Activated CD4-positive, alpha-beta memory T cell treated with anti-CD3 and anti-CD28 coated beads for 36 hours (primary cell): Measurements from ENCODE around the gene FAM8A1. TPM values are rescaled to one million over a fixed set of nuclear protein-coding genes. Genes with fewer than 3 reads are reported as not detected.

Source experiments
- CTCF ChIA-PET: fragments of 350-600 bp; sonication (Branson Sonifier 250); formaldehyde crosslinking; loops from one replicate; lab custom pipeline; 2021; ENCODE audit warnings: antibody characterized with exemption, inconsistent platforms; lab: Charles Lee
- POLR2A ChIA-PET: fragments of 350-600 bp; sonication (Branson Sonifier 250); formaldehyde crosslinking; loops from one replicate; lab custom pipeline; 2021; ENCODE audit warnings: antibody characterized with exemption; lab: Charles Lee
- DNase-seq: peaks from one replicate; pipeline ENCODE4 v3.0.0-alpha.2; 2020
- H3K27ac Mint-ChIP-seq: one replicate; pipeline ENCODE4 v1.8.0; 2021; ENCODE audit warnings: mixed read lengths
- H3K27me3 Mint-ChIP-seq: one replicate; pipeline ENCODE4 v1.8.0; 2021; ENCODE audit warnings: mixed read lengths
- H3K36me3 Mint-ChIP-seq: one replicate; pipeline ENCODE4 v1.8.0; 2021; ENCODE audit warnings: mixed read lengths
- H3K4me1 Mint-ChIP-seq: one replicate; pipeline ENCODE4 v1.8.0; 2021; ENCODE audit warnings: low read depth, mixed read lengths
- H3K4me3 Mint-ChIP-seq: one replicate; pipeline ENCODE4 v1.8.0; 2021; ENCODE audit warnings: mild to moderate bottlenecking, mixed read lengths
- H3K9me3 Mint-ChIP-seq: one replicate; pipeline ENCODE4 v1.8.0; 2021; ENCODE audit warnings: mixed read lengths
- intact Hi-C: fragments of 100-400 bp; cut with micrococcal nuclease; formaldehyde crosslinking; loops from one replicate; pipeline ENCODE4 v1.15.1; 2023
- total RNA-seq, 2 experiments: library from RNA; stranded (reverse); gene quantifications; one replicate each; pipeline ENCODE4 v1.2.3, GENCODE V29; 2021

The FAM8A1 gene
- total RNA-seq, 2 experiments from 2014 or later = 5.0 to 5.1 TPM

DNA sequence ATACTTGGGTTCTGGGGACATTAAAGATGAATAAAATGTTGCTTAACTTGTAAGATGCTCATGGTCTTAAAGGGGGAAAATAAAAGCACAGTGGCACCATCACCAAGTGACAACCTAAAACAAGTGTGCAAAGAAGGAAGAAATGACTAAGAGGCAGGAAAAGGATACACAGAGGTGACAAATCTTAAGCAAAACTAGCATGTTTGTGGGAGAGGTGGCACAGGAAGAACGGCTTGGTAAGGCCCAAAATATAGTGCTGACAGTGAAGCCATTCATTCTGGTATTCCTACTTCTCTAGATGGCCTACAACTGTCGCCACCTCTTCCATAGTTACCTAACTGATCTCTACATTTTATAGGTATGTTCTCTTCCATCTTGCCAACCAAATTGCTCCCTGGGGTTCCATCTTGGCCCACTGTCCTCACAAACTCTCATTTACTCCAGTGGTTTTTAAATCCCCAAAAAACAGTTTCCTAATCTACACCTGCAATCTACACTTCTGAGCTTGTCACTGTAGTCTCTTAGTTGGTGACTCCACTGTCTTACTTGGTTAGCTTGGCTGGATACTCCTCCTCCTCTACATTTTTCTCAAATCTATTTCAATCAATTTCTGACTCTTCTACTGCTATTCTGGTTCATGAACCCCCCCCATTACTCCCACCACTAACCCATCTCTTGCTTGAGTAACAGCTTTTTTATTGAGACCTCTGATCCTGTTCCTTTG is 33.5 kb downstream of the FAM8A1 start:
- intact Hi-C loops = loop anchor here (1.0 kb wide), 2 partner anchors 33 to 40 kb away; partner anchors contain the start of gene FAM8A1
- Mint-ChIP-seq H3K4me1 (peaks cover 48% of the 10 kb centered on the region), H3K9me3 (no peaks in the 10 kb centered on the region), H3K4me3 (peak overlapping the region; percentile 1), H3K27ac (peak overlapping the region; percentile 75), H3K27me3 (no peaks in the 10 kb centered on the region), H3K36me3 (peaks cover 72% of the 10 kb centered on the region)
- ChIA-PET POLR2A (interaction anchor here (2.1 kb wide), 1 partner anchor 34 kb away, joined by 4 read pairs; the partner anchor contains the start of gene FAM8A1), CTCF (interaction anchor here (1.3 to 1.8 kb wide), 2 partner anchors 31 to 68 kb away, joined by 3 to 6 read pairs; no protein-coding TSS in a partner anchor)
- peak; percentile 52 for DNase-seq

- Mint-ChIP-seq H3K4me3 (no peak overlapping the region), H3K9me3 (no peaks in the 10 kb centered on the region), H3K36me3 (peaks cover 69% of the 10 kb centered on the region), H3K27me3 (no peaks in the 10 kb centered on the region), H3K27ac (peak overlapping the region; percentile 44), H3K4me1 (peaks cover 37% of the 10 kb centered on the region)
- POLR2A ChIA-PET = no interaction called here
- CTCF ChIA-PET = interaction anchor here (1.5 kb wide), 1 partner anchor 8 kb away, joined by 4 read pairs; no protein-coding TSS in a partner anchor
- DNase-seq = no peak
- intact Hi-C loops = no loop called here
Observed at GRCh38 chr6:17635568-17635967, 35.5 kb downstream of the FAM8A1 start.

- Mint-ChIP-seq H3K4me3 (no peak overlapping the region), H3K9me3 (no peaks in the 10 kb centered on the region), H3K36me3 (peaks cover 68% of the 10 kb centered on the region), H3K27me3 (no peaks in the 10 kb centered on the region), H3K4me1 (peaks cover 35% of the 10 kb centered on the region), H3K27ac (peak overlapping the region; percentile 49)
- no peak for DNase-seq
- CTCF ChIA-PET = interaction anchor here (2.8 kb wide), 1 partner anchor 64 kb away, joined by 7 read pairs; no protein-coding TSS in a partner anchor
- intact Hi-C loops = no loop called here
- POLR2A ChIA-PET = no interaction called here
Observed at GRCh38 chr6:17638212-17638715, 38.2 kb downstream of the FAM8A1 start.

- DNase-seq = no peak
- no peak overlapping the region for H3K4me3 Mint-ChIP-seq
- ChIA-PET CTCF (no interaction called here), POLR2A (no interaction called here)
- H3K27ac Mint-ChIP-seq = peak overlapping the region; percentile 5
- no peaks in the 10 kb centered on the region for H3K9me3 Mint-ChIP-seq
- intact Hi-C loops = no loop called here
- H3K4me1 Mint-ChIP-seq = peaks cover 16% of the 10 kb centered on the region
- no peaks in the 10 kb centered on the region for H3K27me3 Mint-ChIP-seq
- H3K36me3 Mint-ChIP-seq = peaks cover 76% of the 10 kb centered on the region
Observed at GRCh38 chr6:17640477-17640917, 40.4 kb downstream of the FAM8A1 start.

GRCh38 chr6:17648745-17649144 is 48.6 kb downstream of the FAM8A1 start:
- Mint-ChIP-seq H3K27ac (no peak overlapping the region), H3K27me3 (no peaks in the 10 kb centered on the region), H3K4me3 (no peak overlapping the region), H3K36me3 (peaks cover 48% of the 10 kb centered on the region), H3K9me3 (no peaks in the 10 kb centered on the region), H3K4me1 (peaks cover 21% of the 10 kb centered on the region)
- ChIA-PET CTCF (no interaction called here), POLR2A (no interaction called here)
- intact Hi-C loops = no loop called here
- DNase-seq = no peak

DNA sequence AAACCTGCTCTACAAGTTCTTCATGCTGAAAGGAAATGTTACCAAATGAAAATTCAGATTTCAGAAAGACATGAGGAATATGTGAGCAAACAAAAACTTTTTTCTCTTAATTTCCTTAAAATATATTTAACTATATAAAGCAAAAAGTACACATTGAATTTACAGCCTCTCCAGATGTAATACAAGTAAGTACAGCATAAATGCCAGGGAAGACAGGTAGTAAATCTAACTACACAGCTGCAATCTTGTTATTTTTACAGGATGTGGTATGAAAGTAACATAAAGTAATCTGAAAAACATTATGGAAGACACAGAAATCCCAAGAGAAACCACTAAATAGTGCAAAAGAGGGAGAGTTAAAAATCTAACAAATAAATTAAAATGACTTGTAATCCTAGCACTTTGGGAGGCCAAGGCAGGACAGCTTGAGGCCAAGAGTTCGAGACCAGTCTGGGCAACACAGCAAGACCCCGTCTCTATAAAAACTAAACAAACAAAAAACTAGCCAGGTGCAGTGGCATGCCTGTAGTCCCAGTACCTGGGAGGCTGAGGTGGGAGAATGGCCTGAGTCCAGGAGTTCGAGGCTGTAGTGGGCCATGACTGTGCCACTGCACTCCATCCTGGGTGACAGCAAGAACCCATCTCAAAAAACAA is 50.7 kb downstream of the FAM8A1 start:
- H3K27ac Mint-ChIP-seq = no peak overlapping the region
- no peaks in the 10 kb centered on the region for H3K9me3 Mint-ChIP-seq
- POLR2A ChIA-PET = no interaction called here
- H3K36me3 Mint-ChIP-seq = peaks cover 46% of the 10 kb centered on the region
- DNase-seq = no peak
- H3K4me3 Mint-ChIP-seq = no peak overlapping the region
- peaks cover 31% of the 10 kb centered on the region for H3K4me1 Mint-ChIP-seq
- intact Hi-C loops = loop anchor here (5.0 kb wide), 1 partner anchor 38 kb away; no protein-coding TSS in a partner anchor
- no peaks in the 10 kb centered on the region for H3K27me3 Mint-ChIP-seq
- CTCF ChIA-PET = no interaction called here

DNA sequence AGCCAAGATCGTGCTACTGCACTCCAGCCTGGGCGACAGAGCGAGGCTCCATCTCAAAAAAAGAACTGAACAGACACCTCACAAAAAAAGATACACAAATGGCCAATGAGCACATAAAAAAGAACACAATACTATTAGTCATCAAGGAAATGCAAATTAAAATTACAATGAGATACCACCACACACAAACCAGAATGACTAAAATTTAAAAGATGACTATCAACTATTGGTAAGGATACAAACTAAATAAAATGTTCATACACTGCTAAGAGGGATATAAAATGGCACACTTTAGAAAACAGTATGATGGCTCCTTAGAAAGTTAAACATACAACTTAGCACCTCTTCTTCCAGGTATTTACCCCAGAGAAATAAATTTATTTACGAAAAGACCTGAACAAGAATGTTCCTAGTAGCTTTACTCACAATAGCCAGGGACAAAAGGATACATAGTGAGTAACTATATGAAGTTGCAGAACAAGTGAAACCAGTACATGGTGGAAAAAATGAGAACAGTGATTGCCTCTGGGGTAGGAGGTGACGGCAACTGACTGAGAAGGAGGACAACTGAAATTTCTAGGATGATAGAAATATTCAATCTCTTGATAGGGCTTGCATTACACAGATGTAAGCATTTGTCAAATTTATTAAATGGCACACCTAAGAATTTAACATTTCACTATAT is 53.2 kb downstream of the FAM8A1 start:
- peaks cover 31% of the 10 kb centered on the region for H3K4me1 Mint-ChIP-seq
- intact Hi-C loops = loop anchor here (1.0 to 5.0 kb wide), 3 partner anchors 20 to 49 kb away; no protein-coding TSS in a partner anchor
- peak overlapping the region; percentile 72 for H3K27ac Mint-ChIP-seq
- ChIA-PET CTCF (no interaction called here), POLR2A (no interaction called here)
- H3K27me3 Mint-ChIP-seq = no peaks in the 10 kb centered on the region
- no peaks in the 10 kb centered on the region for H3K9me3 Mint-ChIP-seq
- peaks cover 49% of the 10 kb centered on the region for H3K36me3 Mint-ChIP-seq
- DNase-seq = no peak
- H3K4me3 Mint-ChIP-seq = no peak overlapping the region

DNA sequence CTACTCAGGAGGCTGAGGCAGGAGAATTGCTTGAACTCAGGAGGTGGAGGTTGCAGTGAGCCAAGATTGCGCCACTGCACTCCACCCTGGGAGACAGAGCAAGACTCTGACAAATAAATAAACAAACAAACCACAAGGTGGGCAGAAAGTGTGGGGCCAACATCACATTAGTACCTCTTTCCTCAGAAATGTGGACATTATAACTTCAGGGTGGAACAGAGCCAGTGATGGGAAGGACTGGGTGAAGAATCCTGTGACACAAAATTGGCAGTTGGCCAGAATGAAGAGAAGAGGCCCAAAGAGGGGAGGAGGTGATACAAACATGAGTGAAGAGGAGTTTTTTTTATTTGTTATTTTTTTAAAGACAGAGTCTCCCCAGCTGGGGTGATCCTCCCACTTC is 56.0 kb downstream of the FAM8A1 start:
- no peaks in the 10 kb centered on the region for H3K9me3 Mint-ChIP-seq
- H3K4me3 Mint-ChIP-seq = no peak overlapping the region
- H3K36me3 Mint-ChIP-seq = peaks cover 49% of the 10 kb centered on the region
- peaks cover 23% of the 10 kb centered on the region for H3K4me1 Mint-ChIP-seq
- H3K27me3 Mint-ChIP-seq = no peaks in the 10 kb centered on the region
- H3K27ac Mint-ChIP-seq = no peak overlapping the region
- no peak for DNase-seq
- CTCF ChIA-PET = no interaction called here
- intact Hi-C loops = no loop called here
- POLR2A ChIA-PET = no interaction called here

DNA sequence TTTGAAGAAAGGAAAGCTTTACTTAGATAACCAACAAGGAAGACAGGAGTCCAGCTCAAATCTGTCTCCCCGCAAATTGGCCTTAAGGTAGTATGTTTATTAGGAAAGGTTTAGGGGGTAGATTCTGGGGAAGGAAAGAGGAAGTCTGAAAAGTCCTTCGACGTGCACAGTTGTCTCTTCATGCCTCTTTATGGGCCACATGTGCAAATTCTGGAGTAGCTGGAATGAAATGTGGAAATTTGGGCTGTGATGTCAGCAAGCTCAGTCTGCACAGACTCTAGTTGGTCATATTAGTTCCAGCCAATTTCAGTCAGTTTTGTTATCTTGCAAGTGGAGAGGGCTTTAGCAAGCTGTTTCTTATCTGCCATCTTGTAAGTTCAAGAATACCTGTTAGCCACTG is 56.5 kb downstream of the FAM8A1 start:
- H3K36me3 Mint-ChIP-seq = peaks cover 52% of the 10 kb centered on the region
- CTCF ChIA-PET = no interaction called here
- no peaks in the 10 kb centered on the region for H3K27me3 Mint-ChIP-seq
- POLR2A ChIA-PET = interaction anchor here (2.3 kb wide), 1 partner anchor 38 kb away, joined by 5 read pairs; no protein-coding TSS in a partner anchor
- H3K4me1 Mint-ChIP-seq = peaks cover 23% of the 10 kb centered on the region
- H3K27ac Mint-ChIP-seq = no peak overlapping the region
- H3K9me3 Mint-ChIP-seq = no peaks in the 10 kb centered on the region
- no peak for DNase-seq
- intact Hi-C loops = no loop called here
- no peak overlapping the region for H3K4me3 Mint-ChIP-seq

Other genes with a start within 250 kb of the FAM8A1 start
- not detected for gene CAP2, start 206.7 kb upstream of the FAM8A1 start, total RNA-seq
- gene NUP153, start 106.6 kb downstream of the FAM8A1 start, total RNA-seq = 10 to 100 TPM; 72.4 to 78.2 TPM